ENCODE results near the gene MAP3K12.

GRCh38 chr12:53489242-53489864 lies 9.9 kb downstream of the MAP3K12 start:
- TF ChIP-seq CTCF (optimal IDR thresholded peaks at IDR 0.05 in 1 of 3, IDR thresholded peaks at IDR 0.05 in 1 of 3, conservative IDR thresholded peaks at IDR 0.05 in 1 of 3; ENCODE audit: extremely low read depth in 1 of 3, insufficient read depth in 2 of 3, low read length in 3 of 3) (no peak), EZH2 (IDR thresholded peaks at IDR 0.05; ENCODE audit: low read length) (no peak)
